Upper lobe of left lung (tissue), 4 donors: ENCODE results near the gene UBD.

ENCODE experiments used
- POLR2AphosphoS5 ChIP-seq, 2 donors: sonication (generic); formaldehyde crosslinking; IDR thresholded peaks; one replicate each; pipeline ENCODE4 v1.5.1; 2017; ENCODE audit warnings: antibody characterized with exemption in 2 of 2
- TF ChIP-seq, protein P1 (sequence below), 6 experiments: fragments of 450-650 bp in 4 of 6; fragments of 200-600 bp in 2 of 6; sonication (generic) in 2 of 6; IDR thresholded peaks; one replicate each; pipeline ENCODE4 v1.5.1; 2016 to 2019; ENCODE audit warnings: antibody characterized with exemption in 6 of 6

DNA sequence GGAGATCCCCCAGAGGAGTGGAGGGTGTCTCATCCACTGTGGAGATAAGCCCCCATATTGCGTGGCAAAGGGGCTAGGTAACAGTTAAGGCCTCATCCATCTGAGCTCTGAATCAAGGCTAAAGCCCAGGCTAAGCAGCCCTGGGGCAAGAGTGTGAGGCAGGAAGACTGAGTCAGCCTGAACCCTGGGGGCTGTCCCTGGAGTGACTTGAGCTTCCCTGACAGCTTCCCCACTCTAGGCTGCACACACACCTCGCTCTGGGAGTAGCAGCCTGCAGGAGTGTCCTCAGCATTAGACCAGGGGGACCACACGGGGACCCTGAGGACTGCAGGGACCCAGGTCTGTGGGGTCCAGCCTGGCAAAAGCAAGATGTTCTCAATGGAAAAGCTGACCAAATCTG, 27.9 kb downstream of the UBD start:
- no peak for TF ChIP-seq POLR2AphosphoS5 (IDR thresholded peaks at IDR 0.05)
- TF ChIP-seq, protein P1, sequence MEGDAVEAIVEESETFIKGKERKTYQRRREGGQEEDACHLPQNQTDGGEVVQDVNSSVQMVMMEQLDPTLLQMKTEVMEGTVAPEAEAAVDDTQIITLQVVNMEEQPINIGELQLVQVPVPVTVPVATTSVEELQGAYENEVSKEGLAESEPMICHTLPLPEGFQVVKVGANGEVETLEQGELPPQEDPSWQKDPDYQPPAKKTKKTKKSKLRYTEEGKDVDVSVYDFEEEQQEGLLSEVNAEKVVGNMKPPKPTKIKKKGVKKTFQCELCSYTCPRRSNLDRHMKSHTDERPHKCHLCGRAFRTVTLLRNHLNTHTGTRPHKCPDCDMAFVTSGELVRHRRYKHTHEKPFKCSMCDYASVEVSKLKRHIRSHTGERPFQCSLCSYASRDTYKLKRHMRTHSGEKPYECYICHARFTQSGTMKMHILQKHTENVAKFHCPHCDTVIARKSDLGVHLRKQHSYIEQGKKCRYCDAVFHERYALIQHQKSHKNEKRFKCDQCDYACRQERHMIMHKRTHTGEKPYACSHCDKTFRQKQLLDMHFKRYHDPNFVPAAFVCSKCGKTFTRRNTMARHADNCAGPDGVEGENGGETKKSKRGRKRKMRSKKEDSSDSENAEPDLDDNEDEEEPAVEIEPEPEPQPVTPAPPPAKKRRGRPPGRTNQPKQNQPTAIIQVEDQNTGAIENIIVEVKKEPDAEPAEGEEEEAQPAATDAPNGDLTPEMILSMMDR (IDR thresholded peaks at IDR 0.05) = no peak
